ENCODE data around the gene VCL. TPM values are rescaled to one million over a fixed set of nuclear protein-coding genes. Genes with fewer than 3 reads are reported as not detected.

VCL gene
- total RNA-seq, 1 donor from 2014 or later, result 42.1 TPM

DNA sequence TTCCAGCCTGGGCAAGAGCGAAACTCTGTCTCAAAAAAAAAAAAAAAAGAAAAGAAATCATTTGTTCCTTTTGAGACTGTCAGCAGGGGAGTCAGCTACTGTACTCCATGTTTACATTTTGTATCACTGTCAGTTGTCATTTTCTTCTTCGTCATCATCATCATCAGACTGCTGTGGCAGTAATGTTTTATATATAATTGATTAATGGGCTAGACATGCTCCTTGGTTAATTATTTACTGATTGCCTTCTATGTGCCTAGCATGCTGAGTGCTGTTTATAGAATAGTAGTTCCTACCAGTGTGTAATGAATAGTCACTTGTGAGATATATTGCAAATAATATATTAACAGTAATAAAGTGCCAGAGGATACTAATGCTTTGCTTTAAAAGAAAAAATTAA lies 50.5 kb downstream of the VCL start:
- no peak overlapping the region for H3K4me3 Mint-ChIP-seq (ENCODE audit: unreplicated experiment)
- H3K27ac Mint-ChIP-seq (ENCODE audit: unreplicated experiment), result no peak overlapping the region
- no peaks in the 10 kb centered on the region for H3K27me3 Mint-ChIP-seq (ENCODE audit: unreplicated experiment)
- DNase-seq, result no peak
- no peaks in the 10 kb centered on the region for H3K9me3 Mint-ChIP-seq (ENCODE audit: unreplicated experiment)
- H3K4me1 Mint-ChIP-seq (ENCODE audit: low read depth, unreplicated experiment), result no peaks in the 10 kb centered on the region
- H3K36me3 Mint-ChIP-seq (ENCODE audit: unreplicated experiment), result no peaks in the 10 kb centered on the region
- TF ChIP-seq, protein P1, sequence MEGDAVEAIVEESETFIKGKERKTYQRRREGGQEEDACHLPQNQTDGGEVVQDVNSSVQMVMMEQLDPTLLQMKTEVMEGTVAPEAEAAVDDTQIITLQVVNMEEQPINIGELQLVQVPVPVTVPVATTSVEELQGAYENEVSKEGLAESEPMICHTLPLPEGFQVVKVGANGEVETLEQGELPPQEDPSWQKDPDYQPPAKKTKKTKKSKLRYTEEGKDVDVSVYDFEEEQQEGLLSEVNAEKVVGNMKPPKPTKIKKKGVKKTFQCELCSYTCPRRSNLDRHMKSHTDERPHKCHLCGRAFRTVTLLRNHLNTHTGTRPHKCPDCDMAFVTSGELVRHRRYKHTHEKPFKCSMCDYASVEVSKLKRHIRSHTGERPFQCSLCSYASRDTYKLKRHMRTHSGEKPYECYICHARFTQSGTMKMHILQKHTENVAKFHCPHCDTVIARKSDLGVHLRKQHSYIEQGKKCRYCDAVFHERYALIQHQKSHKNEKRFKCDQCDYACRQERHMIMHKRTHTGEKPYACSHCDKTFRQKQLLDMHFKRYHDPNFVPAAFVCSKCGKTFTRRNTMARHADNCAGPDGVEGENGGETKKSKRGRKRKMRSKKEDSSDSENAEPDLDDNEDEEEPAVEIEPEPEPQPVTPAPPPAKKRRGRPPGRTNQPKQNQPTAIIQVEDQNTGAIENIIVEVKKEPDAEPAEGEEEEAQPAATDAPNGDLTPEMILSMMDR (IDR thresholded peaks at IDR 0.05; ENCODE audit: partially characterized antibody, unreplicated experiment), result no peak

DNA sequence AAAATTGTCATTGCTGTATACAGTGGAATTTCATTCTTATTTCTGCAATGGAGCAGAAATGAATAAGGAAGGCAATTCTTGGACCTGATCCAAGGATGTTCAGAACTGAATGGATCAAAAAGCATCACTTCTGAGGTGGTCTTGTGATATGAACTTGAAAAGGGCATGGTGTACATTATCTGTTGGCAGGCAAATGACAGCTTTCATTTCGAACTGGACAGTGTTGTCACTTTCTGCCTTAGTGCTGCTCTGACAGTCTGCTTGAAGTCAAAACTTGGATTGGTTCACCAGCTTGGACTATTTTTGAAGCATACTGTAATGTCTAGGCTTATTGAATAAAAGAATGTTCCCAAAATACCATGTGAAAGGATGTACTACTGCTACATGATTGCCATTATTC lies 52.0 kb downstream of the VCL start:
- TF ChIP-seq, protein P1 (IDR thresholded peaks at IDR 0.05; ENCODE audit: partially characterized antibody, unreplicated experiment), result no peak
- no peaks in the 10 kb centered on the region for H3K9me3 Mint-ChIP-seq (ENCODE audit: unreplicated experiment)
- no peak overlapping the region for H3K27ac Mint-ChIP-seq (ENCODE audit: unreplicated experiment)
- no peaks in the 10 kb centered on the region for H3K27me3 Mint-ChIP-seq (ENCODE audit: unreplicated experiment)
- DNase-seq, result no peak
- no peaks in the 10 kb centered on the region for H3K36me3 Mint-ChIP-seq (ENCODE audit: unreplicated experiment)
- H3K4me1 Mint-ChIP-seq (ENCODE audit: low read depth, unreplicated experiment), result no peaks in the 10 kb centered on the region
- no peak overlapping the region for H3K4me3 Mint-ChIP-seq (ENCODE audit: unreplicated experiment)

DNA sequence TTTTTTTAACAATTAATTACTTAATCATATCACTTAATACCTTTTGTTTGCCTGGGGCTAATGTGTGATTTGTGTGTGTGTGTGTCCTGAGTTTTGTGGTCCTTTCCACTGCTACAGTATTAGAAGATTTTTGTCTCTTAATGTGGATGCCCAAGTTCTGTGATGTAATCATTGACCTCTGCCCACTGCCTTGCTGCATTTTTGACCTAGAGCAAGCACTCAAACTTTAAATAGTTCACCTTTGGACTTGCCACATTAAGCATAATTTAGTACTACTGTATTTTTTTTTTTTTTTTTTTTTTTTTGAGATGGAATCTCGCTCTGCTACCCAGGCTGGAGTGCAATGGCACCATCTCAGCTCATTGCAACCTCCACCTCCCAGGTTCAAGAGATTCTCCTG lies 52.7 kb downstream of the VCL start:
- no peaks in the 10 kb centered on the region for H3K9me3 Mint-ChIP-seq (ENCODE audit: unreplicated experiment)
- no peaks in the 10 kb centered on the region for H3K4me1 Mint-ChIP-seq (ENCODE audit: low read depth, unreplicated experiment)
- DNase-seq, result no peak
- no peak overlapping the region for H3K27ac Mint-ChIP-seq (ENCODE audit: unreplicated experiment)
- no peaks in the 10 kb centered on the region for H3K36me3 Mint-ChIP-seq (ENCODE audit: unreplicated experiment)
- TF ChIP-seq, protein P1 (IDR thresholded peaks at IDR 0.05; ENCODE audit: partially characterized antibody, unreplicated experiment), result no peak
- H3K4me3 Mint-ChIP-seq (ENCODE audit: unreplicated experiment), result no peak overlapping the region
- no peaks in the 10 kb centered on the region for H3K27me3 Mint-ChIP-seq (ENCODE audit: unreplicated experiment)

DNA sequence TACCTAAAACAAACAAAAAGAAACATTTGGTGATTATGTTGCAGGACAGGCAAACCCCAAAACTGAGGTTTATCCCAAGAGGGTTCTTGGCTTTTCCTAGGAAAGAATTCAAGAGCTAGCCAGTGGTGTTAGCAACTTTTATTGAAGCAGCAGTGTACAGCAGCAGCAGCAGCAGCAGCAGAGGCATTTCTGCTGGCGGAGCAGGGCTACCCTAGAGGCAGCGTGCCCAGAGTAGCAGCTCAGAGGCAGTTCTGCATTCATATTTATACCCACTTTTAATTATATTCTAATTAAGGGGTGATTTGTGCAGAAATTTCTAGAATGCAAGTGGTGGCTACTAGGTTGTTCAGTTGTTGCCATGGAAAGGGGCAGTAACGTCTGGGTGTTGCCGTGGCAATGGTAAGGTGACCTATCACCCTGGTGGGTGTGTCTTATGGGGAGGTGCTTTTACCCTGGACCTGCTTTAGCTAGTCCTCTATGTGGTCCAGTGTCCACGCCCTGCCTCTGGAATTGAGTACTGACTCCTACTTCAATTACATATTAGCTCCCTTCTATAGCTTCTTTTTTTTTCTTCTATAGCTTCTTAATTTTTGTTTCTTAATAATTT lies 53.9 kb downstream of the VCL start:
- H3K4me3 Mint-ChIP-seq (ENCODE audit: unreplicated experiment), result no peak overlapping the region
- no peaks in the 10 kb centered on the region for H3K9me3 Mint-ChIP-seq (ENCODE audit: unreplicated experiment)
- H3K36me3 Mint-ChIP-seq (ENCODE audit: unreplicated experiment), result no peaks in the 10 kb centered on the region
- no peaks in the 10 kb centered on the region for H3K4me1 Mint-ChIP-seq (ENCODE audit: low read depth, unreplicated experiment)
- H3K27ac Mint-ChIP-seq (ENCODE audit: unreplicated experiment), result no peak overlapping the region
- H3K27me3 Mint-ChIP-seq (ENCODE audit: unreplicated experiment), result no peaks in the 10 kb centered on the region
- TF ChIP-seq, protein P1 (IDR thresholded peaks at IDR 0.05; ENCODE audit: partially characterized antibody, unreplicated experiment), result no peak
- DNase-seq, result no peak

DNA sequence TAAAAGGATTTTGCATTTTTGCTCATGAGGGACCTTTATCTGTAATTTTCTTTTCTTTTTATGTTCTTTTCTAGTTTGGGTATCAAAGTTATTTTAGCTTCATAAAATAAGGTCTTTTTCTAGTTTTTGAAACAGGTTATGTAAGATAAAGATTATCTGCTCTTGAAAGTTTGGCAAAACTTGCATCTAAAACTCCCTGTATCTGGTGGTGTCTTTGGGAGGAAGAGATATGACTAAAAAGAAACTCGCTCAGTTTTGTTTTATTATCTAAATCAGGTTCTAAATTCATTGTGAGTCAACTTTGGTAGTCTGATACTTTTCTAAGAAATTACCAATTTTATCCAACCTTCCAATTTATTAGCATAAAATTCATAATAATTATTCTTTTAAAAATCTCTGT lies 55.1 kb downstream of the VCL start:
- Mint-ChIP-seq H3K36me3 (ENCODE audit: unreplicated experiment) (no peaks in the 10 kb centered on the region), H3K4me1 (ENCODE audit: low read depth, unreplicated experiment) (no peaks in the 10 kb centered on the region), H3K4me3 (ENCODE audit: unreplicated experiment) (no peak overlapping the region), H3K9me3 (ENCODE audit: unreplicated experiment) (no peaks in the 10 kb centered on the region), H3K27ac (ENCODE audit: unreplicated experiment) (no peak overlapping the region), H3K27me3 (ENCODE audit: unreplicated experiment) (no peaks in the 10 kb centered on the region)
- TF ChIP-seq, protein P1 (IDR thresholded peaks at IDR 0.05; ENCODE audit: partially characterized antibody, unreplicated experiment), result no peak
- no peak for DNase-seq

All from glutamatergic neuron (in vitro differentiated cells).